GM18520 (cell line): ENCODE results near the gene FYN.
"Not testable (repeated sequence)": the region's sequence is repeated elsewhere in the genome, so short reads cannot be mapped to it uniquely, and the experiment has no call there.

Experiments
- ATAC-seq: cut with Tn5 transposase; IDR thresholded peaks from one replicate; pipeline ENCODE4 v1.9.1; 2021; ENCODE audit not compliant: unreplicated experiment

FYN gene

DNA sequence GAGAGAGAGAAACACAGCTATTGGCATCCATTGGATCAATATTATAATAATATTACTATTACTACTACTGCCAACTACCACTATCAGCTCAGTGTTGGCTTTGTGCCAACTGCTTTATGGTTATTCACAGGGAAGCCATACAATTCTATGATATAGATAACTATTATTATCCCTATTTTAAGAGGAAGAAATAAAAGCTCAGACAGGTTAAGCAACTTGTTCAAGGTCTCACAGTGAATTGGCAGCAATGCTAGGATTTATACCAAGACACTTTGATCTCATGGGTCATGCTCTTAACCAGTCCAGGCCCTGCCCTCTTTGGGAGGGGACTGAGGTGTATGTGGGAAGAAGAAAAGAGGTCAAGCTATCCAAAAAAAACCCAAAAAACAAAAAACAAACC, 185.6 kb downstream of the FYN start:
- no peak for ATAC-seq

DNA sequence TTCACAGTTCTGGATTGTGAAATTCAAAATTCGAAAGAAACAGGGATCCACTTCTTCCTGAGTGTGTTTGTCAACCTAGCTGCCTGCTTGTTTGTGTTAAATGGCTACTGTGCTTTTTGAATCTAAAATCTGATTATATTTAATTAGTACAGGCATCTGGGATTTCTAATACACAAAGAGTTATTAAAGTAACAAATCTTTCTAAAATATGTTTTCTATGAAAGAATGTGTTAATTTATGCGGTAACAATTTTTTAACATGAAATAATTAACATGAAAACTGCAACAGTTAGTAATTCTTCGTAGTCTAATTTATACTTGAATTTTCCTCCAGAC, 186.4 kb downstream of the FYN start:
- ATAC-seq: no peak

DNA sequence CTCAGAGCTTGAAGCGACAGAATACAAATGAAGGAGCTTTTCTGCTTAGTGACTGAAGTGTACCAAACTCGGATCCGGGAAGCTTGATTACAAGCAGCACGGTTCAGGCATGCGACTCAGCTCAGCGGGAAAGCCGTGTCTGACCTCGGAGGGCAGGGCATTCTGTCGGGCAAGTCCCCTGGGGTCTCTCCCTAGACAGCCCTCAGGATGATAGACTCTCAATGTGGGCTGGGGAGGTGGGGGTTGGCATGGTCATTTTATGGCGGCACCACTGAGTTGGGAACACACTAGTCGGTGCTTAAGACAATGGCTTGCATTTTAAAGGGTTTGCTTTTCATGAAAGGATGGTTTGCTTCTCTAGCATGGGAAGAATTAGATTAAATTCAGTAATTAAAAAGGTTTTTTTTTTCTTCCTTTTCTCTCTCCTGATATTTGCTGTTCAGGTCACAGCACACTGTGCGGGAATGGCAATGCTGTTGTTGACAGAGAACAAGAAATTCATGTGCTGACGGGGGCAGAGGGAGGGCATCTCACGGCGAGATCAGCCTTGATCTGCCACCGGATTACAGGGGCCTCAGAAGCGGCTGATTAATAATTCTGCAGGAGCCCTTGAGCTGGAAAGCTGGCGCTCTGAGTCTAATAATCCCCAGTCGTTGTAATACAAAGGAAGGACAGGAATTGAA, 186.9 kb downstream of the FYN start:
- no peak for ATAC-seq

DNA sequence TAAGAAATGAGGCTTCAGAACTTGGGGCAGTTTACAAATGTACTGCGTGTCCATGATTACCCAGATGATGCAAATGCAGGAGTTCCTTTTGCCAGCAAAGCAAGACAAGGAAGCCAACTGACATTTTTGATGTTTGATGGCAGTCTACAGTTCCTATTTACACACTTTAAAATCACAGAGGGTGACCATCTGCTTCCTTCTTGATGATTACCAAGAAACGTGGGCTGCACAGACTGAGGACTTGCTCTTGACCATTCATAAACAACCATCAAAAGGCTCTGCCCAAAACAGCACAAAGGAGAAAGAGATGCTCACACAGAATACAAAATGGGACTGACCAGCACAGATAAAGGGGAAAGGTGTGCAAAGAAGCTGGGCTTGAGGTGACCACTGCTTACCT, 187.7 kb downstream of the FYN start:
- no peak for ATAC-seq

DNA sequence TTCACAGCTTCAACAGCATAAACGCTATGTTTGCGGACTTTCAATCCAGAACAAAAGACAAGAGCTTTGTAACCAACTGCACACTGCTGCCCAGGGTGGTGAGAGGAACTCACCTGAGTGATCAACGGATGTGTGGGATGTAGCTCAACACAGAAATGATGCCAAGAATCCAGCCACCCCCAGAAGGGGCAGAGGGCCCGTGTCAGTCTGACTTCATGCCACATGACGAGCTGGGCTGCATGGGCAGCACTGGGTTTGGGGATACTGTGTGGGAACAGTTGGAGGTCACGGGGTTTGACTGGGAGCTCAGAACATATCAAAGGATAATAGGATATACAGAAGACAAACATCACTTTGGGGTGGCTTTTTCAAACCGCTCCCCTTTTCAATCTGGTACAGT, 188.2 kb downstream of the FYN start:
- no peak for ATAC-seq

DNA sequence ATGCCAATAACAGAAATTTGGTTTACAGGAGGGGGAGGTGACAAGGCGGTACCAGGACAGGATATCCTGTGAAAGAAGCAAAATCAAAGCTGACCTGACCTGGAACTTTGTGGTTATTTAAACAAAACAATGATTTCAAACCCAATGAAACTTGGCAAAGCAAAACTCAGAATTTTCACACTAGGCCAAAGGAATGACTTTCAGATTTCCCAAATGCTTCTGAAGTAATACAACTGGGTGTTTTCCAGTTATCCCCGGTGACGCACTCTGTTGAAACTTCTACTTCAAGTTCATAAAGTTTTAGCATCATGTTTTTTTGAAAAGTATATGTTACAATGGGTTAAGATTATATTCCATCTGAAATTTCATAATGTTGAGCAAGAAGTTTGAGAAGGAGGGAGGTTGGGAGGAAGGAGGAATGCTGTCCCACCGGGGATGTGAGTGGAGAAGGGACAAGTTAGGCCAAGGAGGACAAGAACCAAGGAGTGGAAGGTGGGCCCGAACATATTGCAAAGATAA, 189.4 kb downstream of the FYN start:
- ATAC-seq: no peak

DNA sequence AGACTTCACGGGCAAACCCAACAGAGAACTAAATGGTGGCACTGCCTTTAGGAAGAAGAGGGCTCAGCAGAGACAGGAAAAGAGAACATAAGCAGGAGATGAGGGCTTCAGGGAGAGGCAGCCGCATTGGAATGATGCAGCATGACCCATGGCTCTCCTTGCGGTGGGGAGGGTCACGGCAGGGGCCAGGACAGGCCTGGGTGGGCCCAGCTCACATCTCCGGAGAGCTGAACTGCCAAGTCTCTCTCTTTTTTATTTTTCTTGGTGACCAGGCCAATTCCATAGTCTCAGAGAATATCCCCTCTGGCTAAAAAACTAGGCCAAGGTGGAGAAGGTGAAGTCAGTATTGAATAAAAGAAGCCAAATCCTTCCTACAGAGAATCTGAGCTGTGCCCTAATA, 190.1 kb downstream of the FYN start:
- ATAC-seq: no peak

DNA sequence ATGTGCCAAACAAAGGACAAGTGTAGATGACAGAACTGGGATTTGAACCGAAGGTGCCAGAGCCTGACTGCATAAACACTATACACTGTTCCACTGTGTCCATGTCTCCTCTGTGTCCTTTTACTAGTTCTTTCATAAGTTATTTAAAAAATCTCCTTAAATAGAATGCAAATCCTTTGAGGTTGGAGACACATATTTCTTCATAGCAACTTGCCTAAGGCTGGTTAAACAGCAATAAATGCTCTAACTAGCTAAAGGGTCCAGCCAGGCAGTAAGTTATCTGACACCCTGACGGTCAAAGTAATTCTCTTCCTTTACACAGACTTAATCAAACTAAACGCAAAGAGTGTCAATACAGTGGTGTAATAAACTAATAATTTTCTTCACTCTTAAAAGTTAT, 191.4 kb downstream of the FYN start:
- ATAC-seq: no peak

DNA sequence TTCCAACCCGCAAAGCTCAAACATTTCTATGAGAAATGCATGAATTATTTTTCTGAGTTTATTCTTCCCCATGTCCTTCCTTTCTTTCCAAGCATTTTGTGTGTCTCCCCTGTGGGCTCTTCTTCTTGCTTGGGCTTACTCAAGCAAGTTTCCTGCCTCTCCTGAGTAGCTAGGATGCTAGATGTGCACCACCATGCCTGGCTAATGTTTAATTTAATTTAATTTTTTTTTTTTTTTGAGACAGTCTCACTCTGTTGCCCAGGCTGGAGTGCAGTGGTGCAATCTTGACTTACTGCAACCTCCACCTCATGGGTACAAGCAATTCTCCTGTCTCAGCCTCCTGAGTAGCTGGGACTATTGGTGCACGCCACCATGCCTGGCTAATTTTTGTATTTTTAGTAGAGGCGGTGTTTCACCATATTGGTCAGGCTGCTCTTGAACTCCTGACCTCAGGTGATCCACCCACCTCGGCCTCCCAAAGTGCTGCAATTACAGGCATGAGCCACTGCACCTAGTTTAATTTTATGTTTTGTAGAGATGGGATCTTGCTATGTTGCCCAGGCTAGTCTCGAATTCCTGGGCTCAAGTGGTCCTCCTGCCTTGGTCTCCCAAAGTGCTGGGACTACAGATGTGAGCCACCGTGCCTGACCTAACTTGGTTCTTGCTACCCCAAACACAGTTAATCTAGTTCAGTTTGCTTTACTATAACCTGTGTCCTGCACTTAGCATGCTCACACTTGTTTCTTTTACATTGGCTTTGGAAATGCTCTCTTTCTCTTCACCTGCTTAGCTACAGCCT, 192.2 kb downstream of the FYN start:
- not testable (repeated sequence) for ATAC-seq

DNA sequence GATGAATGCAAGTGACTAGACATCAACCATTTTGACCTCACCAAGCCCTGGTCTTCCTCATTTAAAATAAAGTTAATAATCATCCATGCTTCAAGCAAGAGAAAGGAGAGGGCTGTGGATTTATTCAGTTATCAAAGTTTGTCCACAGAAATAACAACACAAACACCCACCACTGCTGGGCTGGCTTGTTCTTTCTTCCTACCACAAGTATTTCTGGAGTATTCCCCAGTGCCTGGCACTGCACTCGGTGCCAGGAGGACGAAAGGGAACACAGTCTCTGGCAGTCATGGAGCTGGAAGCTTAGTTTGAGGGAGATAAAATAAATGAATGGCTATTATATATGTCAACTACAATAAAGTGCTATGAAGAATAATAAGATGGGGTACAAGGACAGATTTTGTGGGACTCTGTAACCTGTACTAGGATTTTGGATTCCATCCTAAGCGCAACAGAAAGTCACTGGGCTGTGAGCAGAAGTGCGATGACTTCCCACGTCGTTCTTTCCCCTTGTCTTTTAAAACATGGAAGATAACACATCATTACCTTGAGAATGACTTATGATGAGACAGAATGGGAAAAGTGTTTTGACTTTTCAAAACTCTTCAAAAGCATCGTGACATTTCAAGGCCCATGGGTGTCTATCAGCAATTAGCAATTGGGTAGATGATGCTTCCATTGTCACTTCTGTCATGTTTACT, 193.1 kb downstream of the FYN start:
- ATAC-seq: no peak

DNA sequence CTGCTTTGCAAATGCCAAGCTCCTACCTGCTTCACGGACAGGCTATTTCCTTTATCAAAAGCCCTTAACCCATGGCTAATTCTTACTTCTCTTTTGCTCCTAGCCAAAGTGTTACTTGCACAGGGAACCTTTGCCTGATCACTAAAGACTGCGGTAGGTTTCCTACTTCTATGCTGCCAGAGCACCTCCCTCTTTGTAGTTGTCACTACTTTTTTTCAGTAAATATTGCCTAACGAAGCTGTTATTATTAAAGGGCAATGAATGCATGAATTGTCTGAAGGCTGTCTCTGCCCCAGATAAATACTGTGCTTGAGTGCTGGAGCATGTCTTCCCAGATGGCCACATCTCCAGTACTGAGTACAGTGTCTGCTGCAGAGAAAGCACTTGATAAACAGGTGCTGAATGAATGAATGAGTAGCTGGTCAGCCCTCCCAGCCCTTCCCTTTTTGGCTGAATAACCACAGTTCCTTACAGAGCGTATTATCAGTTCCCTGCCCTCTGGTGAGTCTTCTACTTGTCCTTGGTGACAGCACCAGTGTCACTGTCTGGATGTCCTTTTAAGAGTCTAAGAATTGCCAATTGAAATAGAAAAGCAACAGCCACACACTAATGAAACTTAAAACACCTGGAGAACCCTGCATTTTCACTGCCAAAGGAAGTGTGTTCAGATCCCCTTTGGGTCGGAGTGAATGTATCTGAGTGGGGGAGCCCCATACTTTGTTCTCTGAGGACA, 194.0 kb downstream of the FYN start:
- ATAC-seq: no peak

DNA sequence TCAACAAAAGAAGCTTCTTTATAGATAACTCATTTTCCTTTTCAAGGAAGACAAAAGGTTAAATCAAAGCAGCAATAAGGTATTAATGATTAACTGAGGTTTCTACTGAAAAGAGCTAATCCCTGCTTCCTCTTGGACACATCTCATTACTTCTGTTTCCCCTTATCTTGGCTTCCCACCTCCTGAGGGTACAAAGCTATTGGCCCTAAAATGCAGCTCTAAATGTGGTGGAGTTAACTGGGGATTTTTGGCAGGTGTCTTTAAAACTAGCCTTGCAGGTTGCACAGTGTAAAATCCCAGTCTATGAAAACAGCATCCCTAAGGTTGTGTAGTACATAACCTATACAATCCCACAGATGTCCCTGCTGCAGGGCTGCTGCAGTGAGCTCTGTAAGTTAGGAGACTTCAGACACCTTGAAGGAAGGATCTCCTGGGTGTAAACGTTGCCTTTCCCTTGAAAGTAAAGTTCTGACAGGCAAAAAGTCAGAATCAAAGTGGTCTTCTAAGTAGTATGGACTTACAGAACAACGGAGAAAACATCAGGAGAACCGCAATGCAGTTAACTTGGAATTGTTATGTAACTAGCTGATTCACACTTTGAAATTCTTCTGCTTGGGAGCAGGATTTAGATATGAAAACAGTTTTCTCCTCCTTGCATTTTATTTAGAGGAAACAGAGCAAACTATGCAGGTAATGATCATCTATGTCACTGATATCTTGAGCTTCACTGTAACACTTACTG, 195.8 kb downstream of the FYN start:
- no peak for ATAC-seq

DNA sequence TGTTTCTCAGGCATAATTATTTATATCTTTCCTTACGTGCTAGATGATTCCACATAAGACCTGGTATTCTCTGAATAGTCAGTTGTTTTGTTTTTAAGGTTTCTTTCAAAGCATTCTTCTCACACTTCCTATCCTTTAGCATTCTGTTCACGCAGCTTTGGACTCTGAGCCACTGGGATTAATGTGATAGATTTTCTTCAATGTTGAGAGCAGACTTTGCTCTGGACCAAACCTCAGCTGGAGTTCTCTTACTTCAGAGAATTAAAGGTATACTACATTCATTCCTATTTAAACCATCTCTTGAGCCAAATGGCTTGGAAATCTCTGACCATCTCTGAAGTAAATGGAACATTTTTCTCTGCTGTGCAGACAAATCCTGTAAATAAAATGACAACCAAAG, 196.9 kb downstream of the FYN start:
- ATAC-seq: no peak

DNA sequence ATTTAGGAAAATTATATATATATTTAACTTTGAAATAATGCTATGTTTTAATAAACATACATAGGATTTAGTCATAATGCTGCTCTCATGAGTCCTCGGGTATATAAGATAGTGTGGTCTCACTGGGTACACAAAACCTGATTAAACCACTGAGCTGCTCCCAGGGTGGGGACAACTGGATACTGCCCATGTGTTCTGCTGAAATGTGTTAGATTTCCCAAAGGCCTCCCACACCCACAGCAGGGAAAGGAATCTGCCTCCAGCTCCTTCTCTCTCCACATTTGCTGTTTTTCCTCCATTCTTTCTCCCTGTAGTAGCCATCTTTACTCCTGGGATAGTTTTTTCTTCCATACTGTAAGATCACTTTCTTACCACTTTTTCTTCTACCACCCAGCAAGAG, 198.4 kb downstream of the FYN start:
- no peak for ATAC-seq

DNA sequence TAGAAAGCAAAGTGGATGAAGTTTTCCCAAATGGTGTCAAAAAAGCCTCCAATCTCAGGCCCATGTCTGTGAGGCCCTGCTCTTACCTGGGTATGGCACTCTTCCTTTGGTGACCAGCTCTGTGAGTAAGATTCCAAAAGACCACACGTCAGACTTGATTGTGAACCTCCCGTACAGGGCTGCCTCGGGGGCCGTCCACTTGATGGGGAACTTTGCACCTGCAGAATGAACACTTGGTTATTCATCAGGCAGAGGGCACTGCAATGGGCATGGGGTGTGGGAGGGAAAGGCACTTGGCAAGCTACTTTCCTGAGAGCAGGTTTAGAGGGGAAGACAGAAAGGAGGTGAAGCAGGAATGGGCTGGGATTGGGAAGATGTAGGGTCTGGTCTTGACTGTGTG, 198.8 kb downstream of the FYN start:
- no peak for ATAC-seq

DNA sequence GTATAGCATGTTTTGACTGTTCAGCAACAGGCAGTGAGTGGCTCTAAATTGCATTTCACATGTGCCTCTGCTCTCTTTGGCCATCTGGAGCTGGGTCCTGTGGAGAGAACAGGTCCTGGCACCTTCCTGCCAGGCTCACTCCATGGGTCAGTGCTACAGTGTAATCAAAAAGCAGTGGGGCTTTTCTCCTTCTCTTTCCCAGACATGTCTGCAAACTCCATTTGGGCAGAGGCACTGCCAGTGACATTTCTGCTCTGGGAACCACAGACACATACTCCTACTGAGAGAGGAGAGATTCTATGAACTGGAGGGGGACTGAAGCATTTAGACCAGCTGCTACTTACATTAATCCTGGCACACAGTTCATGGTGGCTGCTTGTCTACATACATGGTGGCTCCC, 199.3 kb downstream of the FYN start:
- ATAC-seq: no peak

DNA sequence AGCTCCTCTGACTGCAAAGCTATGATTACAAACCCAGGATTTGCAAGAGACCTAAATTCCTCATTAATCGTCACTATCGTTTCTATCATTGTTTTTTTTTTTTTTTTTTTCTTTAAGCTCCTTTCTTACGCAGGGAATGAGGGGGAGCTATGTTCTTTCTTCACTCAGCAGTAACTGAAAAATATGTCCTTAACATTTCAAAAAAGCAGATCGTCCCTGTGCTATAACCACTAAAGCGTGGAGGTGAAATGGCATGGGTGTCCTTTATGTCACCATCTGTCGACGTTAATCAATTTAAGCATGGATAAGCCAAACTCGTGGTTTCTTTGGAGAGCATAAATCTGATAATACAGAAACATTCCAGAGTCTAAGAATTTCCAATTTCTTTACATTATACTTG, 199.7 kb downstream of the FYN start:
- ATAC-seq: no peak

DNA sequence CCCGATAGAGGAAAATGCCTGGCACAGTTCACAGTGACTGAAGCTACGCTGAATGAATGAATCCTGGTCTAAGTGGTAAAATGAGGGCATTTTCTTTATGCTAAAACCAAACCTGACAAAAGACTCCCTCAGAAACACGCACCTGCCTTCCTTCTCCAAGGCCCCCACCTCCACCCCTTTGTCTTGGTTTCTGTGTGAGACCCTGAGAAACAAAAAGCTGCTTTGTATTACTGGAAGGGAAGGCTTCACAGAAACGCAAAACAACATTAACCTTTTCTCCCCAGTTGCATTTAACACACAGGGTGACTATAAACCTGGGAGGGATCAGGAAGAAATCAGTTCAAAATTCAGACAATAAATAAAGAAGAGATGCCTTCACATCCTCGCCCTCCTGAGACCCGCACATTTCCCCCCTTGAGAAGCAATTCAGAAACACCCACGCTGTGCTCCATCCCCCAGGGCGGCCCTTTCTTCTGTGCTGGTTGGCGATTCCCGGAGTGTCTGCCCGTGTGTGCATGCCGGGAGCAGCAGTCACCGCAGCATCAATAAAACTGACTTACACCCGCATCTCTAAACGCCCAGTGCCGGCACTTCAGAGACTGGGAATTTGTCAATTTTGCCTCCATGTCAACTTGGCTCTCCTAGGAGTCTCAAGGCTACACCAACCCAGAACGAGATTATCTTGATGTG, 200.3 kb downstream of the FYN start:
- no peak for ATAC-seq

DNA sequence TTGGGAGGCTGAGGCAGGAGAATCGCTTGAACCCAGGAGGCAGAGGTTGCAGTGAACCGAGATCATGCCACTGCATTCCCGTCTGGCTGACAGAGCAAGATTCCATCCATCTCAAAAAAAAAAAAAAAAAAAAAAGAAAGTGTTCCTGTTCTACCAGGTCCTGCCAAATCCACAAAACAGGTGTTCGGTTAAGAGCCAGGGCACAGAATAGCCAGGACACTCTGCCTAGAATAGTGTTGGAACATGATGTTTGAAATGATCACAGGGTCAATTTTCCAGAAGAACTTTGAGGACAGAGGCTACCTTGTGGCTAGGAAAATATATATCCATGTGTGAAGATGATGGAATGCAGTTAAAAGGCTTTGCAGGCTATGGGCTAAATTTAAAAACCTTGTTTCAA, 203.9 kb downstream of the FYN start:
- ATAC-seq: no peak

DNA sequence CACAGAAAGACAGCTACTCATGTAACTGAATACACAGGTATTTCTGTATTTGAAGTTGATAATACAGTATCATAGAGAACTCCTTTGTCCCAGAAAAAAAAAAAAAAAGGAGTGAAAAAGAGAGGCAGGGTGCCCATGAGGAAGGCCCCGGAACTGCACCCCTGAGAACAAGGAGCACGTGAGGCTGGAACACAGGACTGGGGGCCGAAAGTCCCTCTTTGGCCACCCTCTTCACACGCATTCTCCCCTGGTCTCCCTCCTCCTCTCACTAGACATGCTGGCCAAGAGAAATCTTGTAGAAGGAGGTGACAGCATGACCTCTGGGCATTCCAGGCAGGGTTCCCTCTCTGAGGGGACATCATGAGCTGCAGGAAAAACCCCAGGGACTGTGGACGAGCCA, 204.8 kb downstream of the FYN start:
- no peak for ATAC-seq
